HG03045 (cell line): ENCODE results near the gene LY86.
A peak's percentile ranks its signal among the peaks of the same experiment; 100 is the strongest.

Experiments
- ATAC-seq: cut with Tn5 transposase; IDR thresholded peaks from one replicate; pipeline ENCODE4 v1.9.1; 2021; ENCODE audit warnings: mild to moderate bottlenecking, moderate library complexity; ENCODE audit not compliant: unreplicated experiment

LY86 gene

DNA sequence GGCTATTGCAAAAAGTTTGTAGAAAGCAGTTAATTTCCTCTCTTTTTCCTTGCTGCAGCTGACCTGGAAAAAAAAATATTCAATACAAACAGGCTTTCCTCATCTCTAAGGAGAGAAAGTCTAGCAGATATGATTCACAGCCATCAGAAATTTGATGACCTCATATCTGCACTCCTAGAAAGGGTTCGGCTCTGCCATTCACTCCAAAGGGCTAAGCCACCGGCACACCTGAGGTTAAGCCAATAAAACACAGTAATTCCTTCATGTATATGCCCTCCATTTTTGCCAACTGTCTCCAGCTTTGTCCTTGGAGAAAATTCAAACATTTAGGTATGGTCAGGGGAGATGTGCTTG, 18.7 kb upstream of the LY86 start:
- no peak for ATAC-seq

DNA sequence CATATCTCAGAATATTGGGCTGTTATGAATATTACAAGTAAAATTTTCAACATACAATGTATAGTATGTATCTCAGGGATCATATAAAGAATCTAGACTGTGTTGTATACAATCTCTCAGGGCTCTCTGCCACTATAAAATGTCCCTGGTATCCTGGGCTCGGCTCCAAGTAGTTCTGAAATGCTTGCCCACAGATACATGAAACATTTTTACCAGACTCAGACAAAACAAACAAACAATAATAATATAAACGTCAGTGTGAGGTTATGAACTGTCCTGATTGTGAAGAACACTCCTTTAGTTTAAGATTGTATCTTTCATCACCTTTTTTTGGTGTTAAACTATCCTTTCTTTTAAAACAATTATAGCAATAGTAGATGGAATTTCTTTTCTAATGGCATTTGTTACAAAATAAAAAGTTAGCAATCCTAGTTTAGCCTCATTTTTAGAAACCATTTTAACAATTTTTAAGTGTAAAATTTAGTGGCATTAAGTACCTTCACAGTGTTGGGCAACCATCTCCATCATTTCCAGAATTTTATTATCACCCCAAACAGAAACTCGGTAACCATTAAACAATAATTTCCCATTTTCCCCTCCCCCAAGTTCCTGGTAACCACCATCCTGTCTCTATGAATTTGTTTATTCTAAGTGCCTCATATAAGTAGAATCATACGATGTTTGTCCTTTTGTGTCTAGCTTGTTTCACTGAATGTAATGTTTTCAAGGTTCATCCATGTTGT, 17.4 kb upstream of the LY86 start:
- no peak for ATAC-seq

DNA sequence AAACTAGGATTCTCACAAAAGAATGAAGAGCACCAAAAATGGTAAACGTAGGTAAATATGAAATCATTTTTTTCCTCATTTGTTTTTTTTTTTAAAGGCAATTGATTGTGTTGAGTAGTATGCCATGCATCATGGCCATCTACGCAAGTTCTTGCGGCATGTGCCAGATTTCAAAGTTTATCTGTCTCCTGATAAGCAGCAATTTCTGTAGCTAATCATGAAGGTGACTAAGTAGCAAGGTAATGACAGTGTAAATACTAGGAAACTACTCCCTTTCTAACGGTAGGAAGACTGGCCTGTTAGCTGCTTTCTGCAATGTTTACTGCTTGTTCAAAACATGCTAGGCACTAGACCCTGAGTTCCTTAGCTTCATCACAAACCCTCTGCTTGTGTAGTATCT, 13.4 kb upstream of the LY86 start:
- ATAC-seq = no peak

DNA sequence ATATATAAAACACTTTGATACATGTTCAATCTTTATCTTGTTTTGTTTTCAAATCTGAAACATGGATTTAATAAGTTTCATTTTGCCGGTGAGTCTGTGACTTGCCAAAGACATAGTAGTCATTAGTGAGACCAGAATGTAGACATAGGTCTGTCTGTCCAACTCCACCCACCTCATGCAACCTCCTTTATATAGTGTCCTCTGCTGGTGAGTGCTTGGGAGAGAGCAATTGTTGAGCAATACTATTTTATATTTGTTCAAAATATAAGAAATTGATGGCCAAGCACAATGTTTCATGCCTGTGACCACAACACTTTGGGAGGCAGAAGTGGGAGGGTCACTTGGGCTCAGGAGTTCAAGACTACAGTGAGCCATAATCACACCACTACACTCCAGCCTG, 10.8 kb upstream of the LY86 start:
- no peak for ATAC-seq

DNA sequence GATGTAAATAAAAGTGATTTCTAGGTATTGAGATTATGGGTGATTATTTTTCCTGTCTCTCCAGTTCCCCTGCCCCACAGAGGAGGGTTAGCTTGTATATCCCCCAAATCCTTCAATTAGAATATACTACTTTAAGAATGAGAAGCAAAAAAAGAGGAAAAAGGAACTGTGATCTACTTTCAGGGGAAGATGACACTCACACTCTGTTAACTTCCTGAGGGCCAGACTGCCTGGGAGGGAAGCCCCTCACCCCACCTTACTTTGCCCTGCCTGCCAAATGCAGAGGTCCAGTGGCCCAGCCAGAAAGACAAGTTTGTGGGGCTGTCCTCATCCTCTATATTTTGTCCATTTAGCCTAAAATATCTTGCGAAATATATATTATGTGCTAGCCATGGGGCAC, 9.2 kb upstream of the LY86 start:
- ATAC-seq = no peak

DNA sequence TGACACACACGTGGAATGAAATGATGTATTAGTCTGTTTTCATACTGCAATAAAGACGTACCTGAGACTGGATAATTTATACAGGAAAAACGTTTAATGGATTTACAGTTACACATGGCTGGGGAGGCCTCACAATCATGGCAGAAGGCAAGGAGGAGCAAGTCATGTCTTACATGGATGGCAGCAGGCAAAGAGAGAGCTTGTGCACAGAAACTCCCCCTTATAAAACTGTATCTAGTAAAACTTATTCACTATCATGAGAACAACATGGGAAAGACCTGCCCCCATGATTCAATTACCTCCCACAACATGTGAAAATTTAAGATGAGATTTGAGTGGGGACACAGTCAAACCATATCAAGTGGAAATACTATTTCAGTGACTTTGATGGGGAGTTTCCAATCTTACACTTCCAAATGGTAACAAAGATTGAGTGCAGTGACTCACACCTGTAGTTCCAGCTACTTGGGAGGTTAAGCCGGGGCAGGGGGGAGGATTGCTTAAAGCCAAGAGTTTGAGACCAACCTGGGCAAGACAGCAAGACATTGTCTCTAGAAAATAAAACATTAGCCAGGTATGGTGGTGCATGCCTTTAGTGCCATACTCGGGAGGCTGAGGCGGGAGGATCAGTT, 8.2 kb upstream of the LY86 start:
- no peak for ATAC-seq

DNA sequence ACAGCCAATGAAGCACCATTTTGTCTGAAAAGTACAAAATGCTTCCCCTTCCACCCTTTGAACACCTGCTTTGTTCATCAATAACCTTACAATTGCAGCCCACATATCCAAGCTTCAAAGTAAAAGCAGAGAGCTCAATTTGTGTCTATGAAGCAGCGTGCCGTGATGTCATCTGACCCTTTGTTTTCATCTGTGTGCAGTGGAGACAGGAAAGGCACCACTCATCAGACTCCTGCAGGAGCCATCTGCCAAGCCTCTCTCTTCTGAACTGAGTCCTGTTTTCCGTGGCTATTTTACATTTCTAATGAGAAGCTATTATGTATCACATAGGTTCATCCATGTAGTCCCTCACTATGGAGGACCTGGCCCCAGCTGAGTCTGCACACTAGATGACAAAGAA, 7.5 kb upstream of the LY86 start:
- no peak for ATAC-seq

DNA sequence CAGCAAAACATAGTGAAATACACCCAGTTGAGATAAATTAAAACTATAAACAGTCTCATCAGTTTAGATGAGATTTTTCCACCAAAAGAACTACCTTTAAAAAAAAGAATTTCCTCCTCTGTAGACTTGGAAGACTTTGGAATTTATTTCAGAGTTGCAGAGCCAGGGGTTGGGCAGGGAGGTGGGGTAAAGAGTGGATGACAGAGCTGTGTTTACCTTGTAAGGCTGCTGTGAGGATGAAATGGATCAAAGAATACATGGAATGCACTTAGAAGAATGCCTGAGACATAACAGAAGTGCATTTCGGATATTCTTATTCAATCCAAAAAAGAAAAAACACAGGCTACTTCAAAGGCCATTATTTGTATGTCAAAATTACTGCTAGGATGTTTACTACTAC, 6.4 kb upstream of the LY86 start:
- no peak for ATAC-seq

DNA sequence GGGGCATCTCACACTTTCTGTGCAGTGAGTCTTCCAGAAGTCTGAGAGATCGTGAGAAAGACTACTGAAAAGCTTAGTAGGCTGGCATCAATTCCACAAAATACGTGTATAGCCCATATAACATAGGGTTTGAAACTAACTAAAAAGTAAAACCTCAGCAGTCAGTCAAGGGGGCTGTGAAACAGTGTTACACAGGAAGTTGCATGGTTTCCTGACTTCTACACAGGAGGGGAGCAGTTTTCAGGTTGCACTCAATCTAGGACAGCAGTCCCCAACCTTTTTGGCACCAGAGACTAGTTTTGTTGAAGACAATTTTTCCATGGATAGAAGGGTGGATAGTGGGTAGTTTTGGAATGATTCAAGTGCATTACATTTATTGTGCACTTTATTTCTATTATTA, 4.7 kb upstream of the LY86 start:
- no peak for ATAC-seq

DNA sequence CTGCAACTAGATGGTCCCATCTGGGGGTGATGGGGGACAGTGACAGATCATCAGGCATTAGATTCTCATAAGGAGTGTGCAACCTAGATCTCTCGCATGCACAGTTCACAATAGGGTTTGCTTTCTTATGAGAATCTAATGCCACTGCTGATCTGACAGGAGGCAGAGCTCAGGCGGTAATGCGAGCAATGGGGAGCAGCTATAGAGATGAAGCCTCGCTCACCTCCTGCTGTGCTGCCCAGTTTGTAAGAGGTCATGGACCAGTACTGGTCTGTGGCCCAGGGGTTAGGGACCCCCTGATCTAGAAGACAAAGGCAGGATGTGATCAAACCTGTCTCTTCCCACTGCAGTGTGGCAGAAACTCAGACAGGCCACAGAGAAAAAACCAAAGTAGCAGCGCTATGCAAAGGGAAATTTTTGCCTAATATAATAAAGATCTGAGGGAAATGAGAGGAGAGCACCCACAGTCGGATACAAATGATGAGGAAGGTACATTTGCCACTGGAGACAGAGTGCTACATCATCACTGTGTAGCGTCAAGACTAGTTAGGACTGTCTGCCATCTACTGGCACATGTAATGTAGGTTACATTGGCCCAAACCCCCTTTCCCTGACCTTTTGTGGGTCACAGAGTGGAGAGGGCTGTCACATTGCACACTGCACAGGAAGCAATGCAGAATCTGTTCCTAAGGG, 4.1 kb upstream of the LY86 start:
- ATAC-seq = no peak

DNA sequence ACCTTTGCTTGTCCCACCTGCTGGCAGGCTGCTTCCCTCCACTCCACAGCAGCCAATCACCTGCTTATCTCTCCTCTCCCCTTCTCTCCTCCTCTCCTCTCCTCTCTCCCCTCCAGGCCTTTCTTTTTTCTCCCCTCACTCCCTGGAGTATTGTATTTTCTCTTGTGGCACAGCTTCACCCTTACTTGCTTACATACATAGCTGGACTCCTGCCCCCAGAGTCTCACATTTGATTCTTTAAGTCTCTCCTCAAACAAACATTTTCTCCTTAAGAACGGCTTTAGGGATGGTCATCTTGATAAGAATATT, 3.6 kb upstream of the LY86 start:
- ATAC-seq = no peak

DNA sequence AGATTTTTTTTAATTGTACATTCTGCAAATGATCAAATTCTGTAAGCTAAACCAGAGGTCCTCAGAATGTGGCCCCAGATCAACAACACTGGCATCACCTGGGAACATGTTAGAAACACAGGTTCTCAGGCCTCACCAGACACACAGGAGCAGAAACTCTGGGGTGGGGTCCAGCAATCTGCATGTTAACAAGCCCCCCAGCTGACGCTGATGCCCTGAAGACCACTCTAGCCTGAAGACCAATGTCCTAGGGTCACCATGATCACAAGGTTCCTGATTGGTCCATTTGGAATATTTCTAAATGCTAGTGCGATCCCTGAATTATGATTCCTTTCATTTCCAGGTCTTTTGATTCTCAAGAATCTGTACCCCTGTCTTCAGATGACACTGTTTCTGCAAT, 2.4 kb upstream of the LY86 start:
- no peak for ATAC-seq

DNA sequence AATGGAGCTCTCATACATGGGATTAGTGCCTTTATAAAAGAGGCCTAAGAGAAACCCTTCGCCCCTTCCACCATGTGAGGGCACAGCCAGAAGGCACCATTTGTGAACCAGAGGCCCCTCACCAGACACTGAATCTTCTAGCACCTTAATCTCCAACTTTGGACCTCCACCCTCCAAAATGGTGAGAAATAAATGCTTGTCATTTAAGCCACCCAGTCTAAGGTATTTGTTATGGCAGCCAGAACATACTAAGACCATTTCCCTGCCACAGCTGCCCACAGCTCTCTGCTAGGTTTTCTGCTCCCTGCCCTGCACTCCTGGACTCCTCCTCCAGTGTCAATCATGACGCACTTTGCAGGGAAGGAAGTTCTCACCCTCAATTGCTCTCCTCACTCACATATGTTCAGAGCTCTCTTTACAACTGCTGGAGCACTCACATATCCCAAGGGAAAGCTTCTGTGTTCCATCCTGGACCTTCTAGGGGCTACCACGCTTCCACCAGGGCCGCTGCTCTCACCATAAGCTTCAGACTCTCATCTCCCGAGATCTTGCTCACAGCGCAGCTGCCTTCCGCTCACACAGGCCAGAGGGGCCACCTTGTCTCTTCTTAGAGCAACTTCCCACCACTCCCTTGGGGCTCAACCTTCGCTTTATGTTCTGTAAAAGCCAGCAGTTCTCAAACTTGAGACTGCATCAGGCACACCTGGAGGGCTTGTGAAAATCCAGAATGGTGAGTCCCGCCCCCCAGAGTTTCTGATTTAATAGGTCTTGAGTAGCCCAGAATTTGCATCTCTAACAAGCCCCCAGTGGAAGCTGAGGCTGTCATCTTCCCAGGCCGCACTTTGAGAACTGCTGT, 1.6 kb upstream of the LY86 start:
- peak; percentile 44 for ATAC-seq

DNA sequence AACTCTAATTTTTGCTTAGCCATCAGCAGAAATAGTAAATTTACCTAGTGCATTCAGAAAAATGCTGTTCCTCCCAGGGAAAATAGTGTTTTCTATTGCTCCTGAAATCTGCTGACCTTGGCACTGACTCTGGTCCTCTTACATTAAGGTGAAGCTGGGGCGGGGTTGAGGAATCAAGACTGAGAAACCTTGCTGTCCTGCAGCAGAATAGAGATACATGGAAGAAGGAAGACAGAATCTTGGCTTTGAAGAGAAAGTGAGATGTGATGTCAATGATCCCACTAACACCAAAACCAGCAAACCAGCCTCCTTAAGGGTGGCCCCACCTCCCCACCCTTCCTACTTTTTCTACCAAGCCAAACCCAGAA, 840 bp upstream of the LY86 start:
- no peak for ATAC-seq

DNA sequence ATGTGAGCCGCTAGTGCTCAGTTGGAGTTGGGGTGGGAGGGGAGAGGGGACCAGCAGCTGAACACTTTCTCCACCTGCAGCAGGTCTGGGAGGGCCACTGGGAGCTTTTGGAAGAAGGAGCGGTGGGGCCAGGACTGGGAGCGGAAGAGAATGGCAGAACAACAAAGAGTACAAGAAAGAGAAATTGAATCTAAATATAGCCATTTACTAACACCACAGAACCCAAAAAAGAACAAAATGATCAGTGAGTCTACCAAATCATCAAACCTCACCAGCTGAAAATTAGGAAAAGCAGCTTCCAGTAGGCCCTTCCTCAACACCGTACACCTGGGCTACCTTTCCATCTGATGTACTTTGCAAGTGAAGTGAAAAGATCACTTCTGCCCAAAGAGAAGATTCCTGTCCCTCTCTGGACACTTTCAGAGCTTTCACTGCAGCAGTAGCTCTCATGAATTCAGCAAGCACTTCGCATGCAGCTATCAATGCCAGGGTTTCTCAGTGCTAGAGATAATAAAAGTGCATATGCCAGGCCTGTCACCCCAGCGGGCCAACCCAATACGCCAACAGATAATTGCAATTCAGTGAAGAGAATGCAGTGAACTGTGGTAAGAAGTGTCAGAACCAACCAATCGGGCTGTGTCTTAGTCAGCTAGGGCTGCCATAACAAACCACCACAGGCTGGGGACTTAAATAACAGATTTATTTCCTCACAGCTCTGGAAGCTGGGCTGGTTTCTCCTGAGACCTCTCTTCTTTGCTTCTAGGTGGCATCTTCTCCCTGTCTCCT, 597 bp downstream of the LY86 start:
- ATAC-seq = no peak

DNA sequence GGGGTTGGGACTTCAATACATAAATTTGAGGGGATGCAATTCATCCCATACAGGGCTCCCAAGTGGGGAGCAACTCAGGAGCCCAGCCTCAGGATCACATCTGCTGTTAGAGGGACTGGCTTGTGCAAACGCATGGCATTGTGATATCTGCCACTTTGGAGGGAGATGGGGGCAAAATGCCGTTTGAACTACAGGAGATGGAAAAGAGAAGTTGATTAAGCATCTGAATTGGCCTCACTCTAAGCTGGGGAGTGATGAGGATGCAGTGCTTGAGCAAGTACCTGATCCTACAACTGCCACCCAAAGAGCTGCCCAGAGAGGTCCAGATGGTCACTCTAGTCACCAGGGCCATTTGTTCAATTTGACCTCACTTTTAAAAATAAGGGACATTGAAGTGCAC, 2.0 kb downstream of the LY86 start:
- no peak for ATAC-seq

DNA sequence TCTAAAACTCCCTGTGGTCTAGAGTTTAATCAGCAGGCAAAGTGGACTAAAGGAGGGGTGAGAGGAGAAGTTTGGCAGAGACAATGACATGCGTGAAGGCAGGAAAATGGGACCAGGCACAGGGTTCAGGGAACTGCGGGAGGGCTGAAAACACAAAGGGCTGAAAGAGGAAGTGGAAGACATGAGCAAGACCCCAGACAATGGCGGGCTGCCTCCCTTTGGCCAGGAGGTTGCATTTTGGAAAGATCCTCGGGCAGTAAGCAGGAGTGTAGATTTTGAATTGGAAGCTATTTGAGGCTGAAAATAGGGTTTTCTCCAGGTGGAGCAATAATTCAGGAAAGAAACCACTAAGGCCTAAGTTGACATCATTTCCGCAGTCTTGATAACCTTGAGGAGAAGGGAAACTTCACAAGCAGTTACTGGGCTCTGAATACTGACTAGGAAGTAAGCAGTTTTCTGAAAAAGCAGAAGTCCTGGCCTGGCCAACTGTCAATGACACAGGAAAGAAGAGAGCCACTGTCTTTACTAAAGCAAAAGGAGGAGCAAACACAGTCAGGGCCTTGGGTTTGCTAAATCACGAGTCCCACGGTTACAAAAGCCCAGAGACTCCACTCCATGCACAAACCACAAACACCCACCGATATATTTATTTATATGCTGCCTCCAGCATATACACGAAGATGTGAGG, 3.4 kb downstream of the LY86 start:
- no peak for ATAC-seq

DNA sequence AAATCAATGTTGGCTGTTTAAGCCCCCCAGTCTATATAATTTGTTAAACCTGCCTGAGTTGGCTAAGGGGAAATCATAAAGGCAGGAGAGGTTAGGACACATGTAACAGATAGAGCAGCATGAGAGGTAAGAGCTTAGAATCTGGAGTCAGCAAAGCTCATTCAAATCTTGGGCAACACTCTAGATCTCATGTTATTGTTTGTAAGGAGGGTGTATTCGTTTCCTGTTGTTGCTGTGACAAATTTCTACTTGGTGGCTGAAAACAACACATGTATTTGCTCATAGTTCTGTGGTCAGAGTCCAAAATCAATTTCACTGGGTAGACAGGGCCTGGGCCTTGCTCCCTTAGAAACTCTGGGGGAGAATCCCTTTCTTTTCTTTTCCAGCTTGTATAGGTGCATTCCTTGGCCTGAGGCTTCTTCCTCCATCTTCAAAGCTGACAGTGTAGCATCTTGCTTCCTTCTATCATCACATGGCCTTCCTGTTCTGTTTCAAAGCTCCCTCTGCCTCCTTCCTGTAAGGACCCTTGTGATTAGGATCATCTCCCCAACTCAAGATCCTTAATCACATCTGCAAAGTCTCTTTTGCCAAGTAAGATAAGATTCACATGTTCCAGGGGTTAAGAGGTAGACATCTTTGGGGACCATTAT, 4.4 kb downstream of the LY86 start:
- ATAC-seq = no peak

DNA sequence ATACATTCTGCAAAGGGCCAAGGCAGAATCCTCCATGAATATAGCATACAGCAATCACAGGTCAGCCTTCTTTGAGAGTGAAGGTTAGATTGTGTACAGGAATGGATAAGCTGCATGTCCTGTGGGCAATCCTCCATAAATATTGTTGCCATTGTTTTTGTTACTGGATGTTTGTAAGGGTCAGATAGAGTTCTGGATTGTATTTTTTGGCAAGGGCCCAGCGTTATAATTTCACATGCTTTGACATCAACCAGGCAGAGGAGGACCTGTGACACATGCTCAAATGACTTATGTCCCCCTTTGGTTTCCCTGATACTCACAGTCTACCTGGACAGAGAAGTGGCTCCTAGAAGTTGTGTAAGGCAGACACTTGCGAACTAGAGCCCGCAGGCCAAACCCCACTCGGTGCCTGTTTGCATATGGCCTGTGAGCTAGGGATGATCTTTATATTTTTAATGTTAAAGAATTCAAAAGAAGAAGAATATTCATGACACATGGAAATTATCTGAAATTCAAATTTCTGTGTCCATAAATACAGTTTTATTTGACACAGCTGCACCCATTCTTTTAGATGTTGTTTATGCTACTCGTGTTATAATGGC, 5.4 kb downstream of the LY86 start:
- no peak for ATAC-seq

DNA sequence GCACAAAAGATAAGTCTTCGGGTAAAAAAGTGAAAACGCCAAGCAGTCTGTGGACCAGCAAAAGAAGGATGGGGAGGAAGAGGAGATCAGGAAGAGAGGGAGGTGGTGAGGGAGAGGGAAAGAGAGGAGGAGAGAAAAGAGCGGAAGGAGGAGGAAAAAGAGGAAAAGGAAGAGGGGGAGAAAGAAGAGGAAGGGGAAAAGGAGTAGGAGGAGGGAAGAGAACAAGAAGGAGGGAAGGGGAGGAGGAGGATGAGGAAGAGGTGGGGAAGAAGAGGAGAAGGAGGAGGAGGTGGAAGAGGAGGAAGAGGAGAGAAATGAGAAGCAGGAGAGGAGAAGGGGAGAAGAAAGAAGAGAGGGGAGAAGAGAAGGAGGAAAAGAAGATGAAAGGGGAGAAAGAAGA, 6.5 kb downstream of the LY86 start:
- no peak for ATAC-seq
